Embryonic facial prominence (tissue), 1 donor: ENCODE measurements around the gene EPN2.

Source experiments
- DNase-seq: peaks from one replicate; pipeline ENCODE4 v3.0.0-alpha.2; 2016; ENCODE audit errors: extremely low spot score

The EPN2 gene

GRCh38 chr17:19311421-19312215 is 74.5 kb downstream of the EPN2 start:
- no peak for DNase-seq

- DNase-seq: no peak
Measured at GRCh38 chr17:19312406-19312805, 75.2 kb downstream of the EPN2 start.

- no peak for DNase-seq
Measured at GRCh38 chr17:19313066-19313745, 76.0 kb downstream of the EPN2 start.

DNA sequence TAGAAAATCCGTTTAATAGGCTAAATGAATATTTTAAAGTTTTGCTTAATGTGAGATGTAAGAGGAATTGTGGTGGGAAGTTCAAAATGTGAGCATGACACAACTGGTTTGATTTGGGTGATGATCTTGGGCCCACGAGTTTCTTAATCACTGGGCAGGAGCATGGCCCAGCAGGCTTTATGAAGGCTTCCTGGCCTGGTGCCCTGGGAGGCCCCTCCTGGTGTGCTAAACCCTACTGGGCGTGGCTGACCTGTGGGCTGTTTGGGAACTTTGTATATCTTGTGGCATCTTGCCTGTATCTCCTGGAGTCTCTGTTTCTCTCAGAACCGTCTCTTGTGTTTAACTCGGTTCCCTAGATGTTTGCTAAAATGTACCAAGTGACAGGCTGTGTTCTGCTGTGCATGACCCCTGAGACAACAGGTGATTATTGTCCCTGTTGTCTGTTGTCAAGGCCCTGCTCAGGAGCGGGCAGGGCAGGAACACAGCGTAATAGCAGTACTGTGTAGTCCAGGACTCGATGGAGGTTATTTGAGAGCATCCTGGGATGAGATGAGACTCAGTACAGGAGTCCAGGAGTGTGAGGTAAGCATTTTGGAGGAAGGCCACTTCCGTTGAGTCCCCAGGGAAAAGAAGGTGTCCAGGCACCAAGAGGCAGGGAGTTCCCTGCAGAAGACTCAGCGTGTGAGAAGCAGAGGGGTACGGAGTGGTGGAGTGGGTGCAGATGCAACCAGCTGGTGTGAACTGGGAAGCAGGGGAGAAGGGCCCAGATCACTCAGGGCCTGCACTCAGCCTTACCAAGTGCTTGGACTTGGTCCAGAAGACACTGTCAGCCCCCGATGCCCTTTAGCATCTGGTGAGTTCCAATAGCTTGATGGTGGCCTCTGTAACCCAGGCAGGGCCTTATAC is 76.8 kb downstream of the EPN2 start:
- DNase-seq: no peak

DNA sequence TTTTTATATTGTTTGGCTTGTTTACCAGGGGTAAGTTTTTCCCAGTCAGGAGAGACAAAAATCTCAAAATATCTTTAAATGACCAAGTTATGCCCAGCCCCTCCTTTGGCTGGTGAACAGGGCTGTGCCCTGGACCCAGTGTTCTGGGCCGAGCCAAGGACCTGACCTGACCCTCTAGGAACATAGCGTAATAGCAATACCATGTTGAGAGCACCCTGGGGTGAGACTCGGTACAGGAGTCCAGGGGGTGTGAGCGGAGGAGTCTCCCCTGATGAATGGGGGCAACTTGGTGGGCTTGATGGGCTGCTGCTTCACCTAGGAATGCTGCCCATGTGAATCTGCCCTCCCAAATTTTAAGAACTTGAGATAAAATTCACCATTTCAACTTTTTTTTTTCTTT is 77.9 kb downstream of the EPN2 start:
- DNase-seq: no peak

DNA sequence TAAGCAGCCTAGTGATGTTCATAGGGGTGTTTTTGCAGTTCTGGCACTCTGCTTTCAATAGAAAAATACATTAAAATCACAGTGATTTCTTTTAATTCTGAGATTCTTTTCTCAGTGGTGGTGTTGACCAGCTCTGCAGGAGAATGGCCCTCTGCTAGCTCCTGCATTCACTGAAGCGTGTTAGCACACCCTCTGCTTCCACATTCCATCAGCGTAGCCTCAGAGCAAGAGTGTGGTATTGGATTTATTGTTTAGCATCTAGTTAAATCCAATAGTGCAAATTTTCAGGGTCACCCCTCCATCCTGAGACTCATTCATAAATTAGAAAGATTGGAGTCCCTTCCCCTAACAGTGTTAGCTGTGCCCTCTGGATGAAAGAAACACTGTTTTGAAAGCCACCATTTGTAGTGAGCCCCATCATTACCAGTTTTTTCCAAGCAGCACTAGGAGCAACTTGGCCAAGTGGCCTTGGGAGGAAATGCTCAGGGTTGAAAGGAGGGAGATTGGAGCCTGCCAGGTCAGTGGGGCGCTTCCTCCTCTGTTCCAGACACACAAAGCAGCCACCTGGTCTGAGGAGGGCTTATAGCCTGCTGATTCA is 79.7 kb downstream of the EPN2 start:
- no peak for DNase-seq

DNA sequence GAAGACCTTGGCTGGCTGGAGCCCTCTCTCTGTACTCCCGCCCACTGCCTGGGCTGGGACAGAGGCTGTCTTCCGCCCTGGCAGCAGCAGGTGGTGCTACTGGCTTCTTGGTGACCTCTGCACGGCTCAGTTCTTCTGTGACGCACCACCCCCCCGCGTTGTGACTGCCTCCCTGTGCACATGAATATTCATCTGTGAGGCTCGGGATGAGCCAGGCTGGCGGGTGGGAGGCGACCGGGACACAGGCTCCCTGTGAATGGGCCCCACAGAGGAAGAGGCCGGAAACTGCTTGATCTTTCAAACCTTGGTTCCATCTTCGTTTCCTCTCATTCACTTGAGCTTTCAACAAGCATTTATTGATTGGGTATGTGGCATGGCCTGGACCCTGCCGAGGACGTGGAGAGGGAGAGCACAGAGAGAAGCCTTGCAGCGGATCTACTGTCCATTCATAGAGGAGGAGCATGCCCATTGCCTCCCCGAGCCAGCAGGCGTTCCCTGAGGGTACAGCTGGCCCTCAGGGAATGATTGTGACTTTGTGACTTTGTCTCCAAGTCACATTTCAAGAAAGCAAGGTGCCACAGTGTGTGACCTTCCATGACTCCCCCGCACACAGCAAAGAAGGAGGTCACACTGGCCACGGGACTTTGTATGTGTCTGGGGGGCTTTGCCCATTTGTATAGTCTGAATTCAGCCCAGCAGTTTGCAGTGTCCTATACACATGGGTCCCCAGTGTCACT is 80.4 kb downstream of the EPN2 start:
- DNase-seq: no peak

- no peak for DNase-seq
Measured at GRCh38 chr17:19318611-19319010, 81.4 kb downstream of the EPN2 start.

- no peak for DNase-seq
Measured at GRCh38 chr17:19319771-19320505, 82.8 kb downstream of the EPN2 start.

DNA sequence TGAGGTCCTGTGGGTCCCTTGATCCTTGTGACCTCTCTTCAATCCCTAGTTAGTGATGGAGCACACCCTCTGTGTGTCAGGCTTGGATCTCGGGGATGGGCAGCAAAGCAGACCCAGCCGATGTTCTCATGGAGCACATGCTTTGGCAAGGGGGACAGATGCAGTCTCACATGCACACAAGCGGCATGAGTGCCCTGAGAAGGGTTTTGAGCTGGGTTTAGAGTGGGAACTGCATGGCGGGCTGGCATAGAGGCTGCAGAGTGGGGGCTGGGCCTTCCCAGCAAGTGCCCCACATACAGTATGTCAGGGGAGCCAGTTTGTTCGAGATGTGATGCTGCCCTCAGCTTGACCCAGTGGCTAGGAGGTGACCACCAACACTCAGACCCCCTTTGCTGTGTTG is 83.7 kb downstream of the EPN2 start:
- no peak for DNase-seq

DNA sequence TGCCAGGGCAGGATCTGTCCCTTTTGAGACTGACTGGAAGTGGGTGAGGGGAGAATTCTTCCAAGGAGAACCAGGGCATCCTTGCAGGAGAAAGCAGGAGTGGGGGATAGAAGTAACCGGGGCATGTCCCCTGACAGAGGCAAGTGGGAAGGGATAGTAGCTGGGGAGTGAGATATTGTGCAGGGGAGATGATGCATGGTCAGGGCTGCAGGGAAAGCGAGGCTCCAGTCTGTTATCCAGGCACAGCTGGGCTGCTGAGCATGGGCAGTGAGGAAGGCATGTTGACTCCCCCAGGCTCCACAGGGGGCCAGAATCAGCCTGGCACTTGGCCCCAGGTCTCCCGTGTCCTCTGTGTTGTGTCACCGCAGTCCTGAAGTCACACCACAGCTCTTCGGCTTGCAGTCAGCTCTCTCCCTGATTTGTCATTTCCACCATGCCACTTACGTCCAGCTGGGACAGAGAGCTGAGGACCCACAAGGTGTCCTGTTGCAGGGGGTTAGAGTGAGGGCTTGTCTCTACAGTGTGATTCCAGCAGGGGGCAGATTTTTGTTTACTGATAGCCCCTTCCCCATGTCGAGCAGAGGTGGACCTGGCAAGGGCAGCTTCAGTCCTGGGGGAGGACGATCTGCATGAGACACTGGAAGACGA is 84.4 kb downstream of the EPN2 start:
- DNase-seq: no peak

GRCh38 chr17:19322129-19322505 is 85.0 kb downstream of the EPN2 start:
- DNase-seq: no peak

DNA sequence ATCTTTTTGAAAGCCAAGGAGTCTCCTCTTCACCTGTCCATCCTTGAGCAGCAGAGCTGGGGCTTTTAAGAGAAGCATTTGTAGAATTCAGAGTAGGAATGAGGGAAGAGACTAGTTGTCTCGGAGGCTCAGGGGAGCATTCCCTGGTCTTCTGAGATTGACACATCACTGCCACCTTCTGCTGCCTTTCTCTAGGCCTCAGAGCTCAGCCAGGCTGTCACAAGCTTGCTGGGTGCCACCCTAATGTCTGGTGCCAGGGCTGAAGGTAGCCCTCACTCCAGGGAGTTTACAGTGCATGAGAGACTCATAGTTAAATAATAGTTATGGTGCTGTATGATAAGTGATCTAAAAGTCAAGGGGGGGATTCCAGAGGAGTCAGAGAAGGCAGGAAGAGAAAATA is 85.7 kb downstream of the EPN2 start:
- DNase-seq: no peak

DNA sequence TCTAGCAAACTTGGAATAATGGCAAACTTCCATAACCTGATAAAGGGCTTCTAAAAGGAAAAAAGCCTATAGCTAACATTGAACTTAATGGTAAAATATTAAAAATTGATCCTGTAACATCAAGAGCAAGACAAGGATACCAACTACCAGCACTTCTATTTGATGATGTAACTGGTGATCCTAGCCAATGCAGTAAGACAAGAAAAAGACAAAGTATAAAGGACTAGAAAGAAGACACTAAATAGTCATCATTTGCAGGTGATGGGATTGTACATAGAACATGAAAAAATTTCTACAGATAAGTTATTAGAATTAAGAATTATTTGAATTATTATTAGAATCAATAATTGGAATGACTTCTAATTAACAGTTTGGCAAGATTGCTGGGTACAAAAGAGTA is 88.4 kb downstream of the EPN2 start:
- DNase-seq: no peak

DNA sequence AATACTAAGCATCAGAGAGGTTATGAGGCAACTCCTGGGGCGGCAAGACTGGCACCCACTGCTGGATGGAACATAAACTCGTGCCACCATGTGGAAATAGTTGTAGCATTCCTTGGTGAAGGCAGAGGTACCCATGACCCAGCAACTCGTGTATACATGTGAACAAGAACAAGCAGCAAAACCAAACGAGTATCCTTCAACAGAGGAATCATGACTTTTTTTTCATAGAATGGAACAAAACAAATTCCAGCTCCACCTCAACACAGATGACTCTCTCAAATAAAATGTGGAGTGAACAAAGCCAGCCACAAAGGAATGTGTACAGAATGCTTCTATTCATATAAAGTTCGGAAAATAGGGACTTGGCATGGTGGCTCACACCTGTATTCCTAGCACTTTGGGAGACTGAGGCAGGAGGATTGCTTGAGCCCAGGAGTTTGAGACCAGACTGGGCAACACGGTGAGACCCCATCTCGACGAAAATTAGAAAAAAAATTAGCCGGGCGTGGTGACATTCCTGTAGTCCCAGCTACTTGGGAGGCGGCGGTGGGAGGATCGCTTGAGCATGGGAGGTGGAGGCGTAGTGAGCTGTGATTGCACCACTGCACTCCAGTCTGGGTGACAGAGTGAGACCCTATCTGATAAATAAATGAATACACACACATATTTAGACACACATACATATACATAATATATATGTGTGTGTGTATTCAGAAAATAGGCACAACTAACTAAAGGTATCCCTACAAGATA is 90.0 kb downstream of the EPN2 start:
- DNase-seq: no peak

- no peak for DNase-seq
Measured at GRCh38 chr17:19328441-19329061, 91.4 kb downstream of the EPN2 start.

DNA sequence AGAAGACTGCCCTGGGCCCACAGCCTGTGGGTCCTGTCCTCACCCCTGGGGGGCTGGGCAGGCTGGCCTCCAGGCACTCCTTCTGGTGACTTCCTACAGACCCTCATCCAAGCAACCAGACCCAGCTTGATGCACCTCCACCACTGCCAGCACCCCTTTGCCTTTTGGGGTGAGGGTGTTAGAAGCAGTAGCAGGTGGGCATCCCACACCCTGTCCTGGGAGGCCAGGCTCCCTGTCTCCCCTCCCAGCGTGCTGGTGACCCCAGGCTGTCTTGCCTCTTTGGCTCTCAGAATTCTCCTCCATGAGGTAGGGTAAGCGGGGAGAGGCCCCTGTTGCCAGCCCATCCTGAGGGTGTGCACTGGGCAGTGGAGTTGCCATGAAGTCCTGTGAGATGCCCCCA is 92.0 kb downstream of the EPN2 start:
- no peak for DNase-seq

DNA sequence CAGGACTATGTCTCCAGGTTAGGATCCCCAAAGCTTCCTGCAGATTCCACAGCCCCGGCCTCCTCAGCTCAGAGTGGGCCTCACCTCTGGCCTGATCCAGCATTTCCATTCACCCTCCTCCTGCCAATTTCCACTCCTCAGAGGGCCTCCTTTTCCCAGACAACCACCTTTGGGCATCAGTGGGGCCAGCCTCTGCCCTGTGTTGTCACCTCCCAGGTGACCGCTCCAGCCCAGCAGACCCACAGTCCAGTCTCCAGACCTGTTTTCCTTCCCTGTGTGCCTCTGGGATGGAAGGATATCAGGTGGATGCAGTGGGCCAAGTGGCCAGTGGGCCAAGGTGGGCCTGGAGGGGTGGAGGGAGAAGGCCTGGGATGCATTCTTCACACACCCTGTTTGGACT is 92.7 kb downstream of the EPN2 start:
- no peak for DNase-seq

DNA sequence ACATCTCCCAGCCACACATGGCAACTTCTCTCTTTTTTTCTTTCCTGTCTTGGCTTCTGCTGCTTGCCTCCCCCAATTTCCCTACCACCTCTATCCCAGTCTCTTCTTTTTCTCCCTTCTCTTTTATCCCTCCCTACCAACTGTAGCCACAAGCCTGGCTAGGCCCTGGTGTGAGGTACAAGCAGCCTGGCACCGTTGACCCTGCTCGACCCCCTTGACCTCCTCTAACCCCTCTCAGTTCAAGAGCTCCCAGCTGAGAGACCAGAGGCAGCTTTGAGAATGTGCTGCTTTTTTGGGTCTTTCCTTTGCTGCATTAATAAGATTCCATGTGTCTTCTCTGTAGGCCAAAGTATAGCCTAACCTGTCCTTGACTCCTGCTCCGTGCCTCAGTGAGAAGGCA is 93.1 kb downstream of the EPN2 start:
- DNase-seq: no peak
